H7 (cell line): ENCODE data around the gene ESAM. TPM values are rescaled to one million over a fixed set of nuclear protein-coding genes. Genes with fewer than 3 reads are reported as not detected.

Experiments used
- DNase-seq: peaks from one replicate; pipeline ENCODE4 v3.0.0; 2012
- H3K27me3 ChIP-seq: 2 replicates; pipeline ENCODE4 v1.6.0; 2011; ENCODE audit warnings: mild to moderate bottlenecking, low read length; ENCODE audit not compliant: control insufficient read depth, insufficient read depth
- H3K36me3 ChIP-seq: replicated peaks from 2 replicates; pipeline ENCODE4 v1.5.1; 2011; ENCODE audit warnings: low read length; ENCODE audit not compliant: control insufficient read depth, insufficient read depth
- H3K4me3 ChIP-seq: 2 replicates; pipeline ENCODE4 v1.5.1; 2011; ENCODE audit warnings: low read depth, mild to moderate bottlenecking, control low read depth, low read length, moderate library complexity; ENCODE audit not compliant: insufficient read depth
- total RNA-seq: library from RNA; depleted of rRNA; stranded (reverse); fragments of >200 nt; shearing (Covaris generic); gene quantifications from 2 replicates; pipeline ENCODE4 v1.2.3, GENCODE V29; 2014; rRNA removed

The ESAM gene
- total RNA-seq, 1 experiment from 2014 or later, result 0.38 TPM

- peak; percentile 84 for DNase-seq
- H3K27me3 ChIP-seq, result peaks cover 77% of the 10 kb centered on the region
- H3K4me3 ChIP-seq, result peak overlapping the region; percentile 29
- H3K36me3 ChIP-seq, result no peaks in the 10 kb centered on the region
Observed at GRCh38 chr11:124717786-124718651, 44.1 kb downstream of the ESAM start.

- peaks cover 72% of the 10 kb centered on the region for H3K27me3 ChIP-seq
- no peak for DNase-seq
- H3K4me3 ChIP-seq, result no peak overlapping the region
- no peaks in the 10 kb centered on the region for H3K36me3 ChIP-seq
Observed at GRCh38 chr11:124717421-124717785, 44.7 kb downstream of the ESAM start.

GRCh38 chr11:124716591-124716990, 45.5 kb downstream of the ESAM start:
- Histone ChIP-seq H3K36me3 (no peaks in the 10 kb centered on the region), H3K27me3 (peaks cover 64% of the 10 kb centered on the region), H3K4me3 (no peak overlapping the region)
- DNase-seq, result no peak

- DNase-seq, result no peak
- Histone ChIP-seq H3K36me3 (no peaks in the 10 kb centered on the region), H3K27me3 (peaks cover 22% of the 10 kb centered on the region), H3K4me3 (no peak overlapping the region)
Observed at GRCh38 chr11:124712392-124712791, 49.7 kb downstream of the ESAM start.

GRCh38 chr11:124707829-124708228, 54.3 kb downstream of the ESAM start:
- Histone ChIP-seq H3K27me3 (no peaks in the 10 kb centered on the region; the same call in 1 of the 2 replicates), H3K4me3 (no peak overlapping the region), H3K36me3 (no peaks in the 10 kb centered on the region)
- DNase-seq, result no peak

Other genes starting within 250 kb of the ESAM start
- not detected in 2 replicates for gene OR8B12, start 218.6 kb downstream of the ESAM start, total RNA-seq
- not detected in 2 replicates for gene OR8A1, start 192.3 kb downstream of the ESAM start, total RNA-seq
- gene PANX3, start 150.9 kb downstream of the ESAM start, total RNA-seq, result not detected in 2 replicates
- 21.1 and 26.2 TPM in 2 replicates for gene TBRG1, start 139.4 kb downstream of the ESAM start, total RNA-seq
- 1.6 and 2.6 TPM in 2 replicates for gene SIAE, start 88.6 kb downstream of the ESAM start, total RNA-seq
- 9.6 and 9.8 TPM in 2 replicates for gene SPA17, start 88.4 kb downstream of the ESAM start, total RNA-seq
- gene NRGN, start 22.3 kb downstream of the ESAM start, total RNA-seq, result 0.80 and 0.85 TPM in 2 replicates
- 0.48 and 0.90 TPM in 2 replicates for gene VSIG2, start 10.0 kb downstream of the ESAM start, total RNA-seq
- 10.3 and 18.3 TPM in 2 replicates for gene MSANTD2, start 38.1 kb upstream of the ESAM start, total RNA-seq
- 26.1 and 31.0 TPM in 2 replicates for gene ROBO3, start 103.1 kb upstream of the ESAM start, total RNA-seq
- not detected in 2 replicates for gene ROBO4, start 135.6 kb upstream of the ESAM start, total RNA-seq
- not detected in 2 replicates for gene HEPN1, start 157.0 kb upstream of the ESAM start, total RNA-seq
- not detected in 2 replicates for gene HEPACAM, start 173.8 kb upstream of the ESAM start, total RNA-seq
- gene CCDC15, start 191.9 kb upstream of the ESAM start, total RNA-seq, result 1.2 and 3.0 TPM in 2 replicates